GM23338 (cell line): ENCODE data around the gene PUS7.
"Not testable (repeated sequence)": the region's sequence is repeated elsewhere in the genome, so short reads cannot be mapped to it uniquely, and the experiment has no call there.

Experiments used
- CREB1 ChIP-seq: fragments of 250-450 bp; sonication (Bioruptor Pico); IDR thresholded peaks from 2 replicates; pipeline ENCODE4 v1.5.0; 2020; ENCODE audit warnings: low read depth, mild to moderate bottlenecking, moderate library complexity
- CTCF ChIP-seq, 2 experiments: fragments of 200-600 bp in 1 of 2; sonication (generic) in 1 of 2; conservative IDR thresholded peaks; 2 replicates each; pipeline versions ENCODE4 v1.5.1 to v1.6.1; 2016 to 2017; ENCODE audit warnings: antibody characterized with exemption in 2 of 2, low read depth in 2 of 2, mild to moderate bottlenecking in 2 of 2, moderate library complexity in 1 of 2
- ETS1 ChIP-seq: IDR thresholded peaks from 2 replicates; pipeline ENCODE4 v1.6.1; 2016; ENCODE audit warnings: antibody characterized with exemption
- EZH2 ChIP-seq: fragments of 200-600 bp; sonication (generic); IDR thresholded peaks from one replicate; pipeline ENCODE4 v1.8.0; 2017; ENCODE audit warnings: antibody characterized with exemption, mild to moderate bottlenecking, low read depth; ENCODE audit not compliant: unreplicated experiment
- POLR2AphosphoS5 ChIP-seq: IDR thresholded peaks from 2 replicates; pipeline ENCODE4 v1.6.1; 2016; ENCODE audit warnings: antibody characterized with exemption, low read depth
- STAT1 ChIP-seq: IDR thresholded peaks from one replicate; pipeline ENCODE4 v1.6.1; 2016; ENCODE audit warnings: antibody characterized with exemption; ENCODE audit not compliant: unreplicated experiment
- ZNF331 ChIP-seq: fragments of 250-450 bp; sonication (Bioruptor Pico); IDR thresholded peaks from 2 replicates; pipeline ENCODE4 v1.5.0; 2020; ENCODE audit warnings: low read depth, mild to moderate bottlenecking, moderate library complexity
- TF ChIP-seq, protein P1 (sequence below): IDR thresholded peaks from one replicate; pipeline ENCODE4 v1.6.1; 2018; ENCODE audit warnings: antibody characterized with exemption; ENCODE audit not compliant: unreplicated experiment

- not testable (repeated sequence) for TF ChIP-seq POLR2AphosphoS5; CTCF (conservative IDR thresholded peaks at IDR 0.05; ENCODE audit: low read depth in 2 of 2); CREB1 (CRISPR knock-in tag); EZH2; STAT1; ZNF331 (CRISPR knock-in tag); ETS1
- TF ChIP-seq, protein P1, sequence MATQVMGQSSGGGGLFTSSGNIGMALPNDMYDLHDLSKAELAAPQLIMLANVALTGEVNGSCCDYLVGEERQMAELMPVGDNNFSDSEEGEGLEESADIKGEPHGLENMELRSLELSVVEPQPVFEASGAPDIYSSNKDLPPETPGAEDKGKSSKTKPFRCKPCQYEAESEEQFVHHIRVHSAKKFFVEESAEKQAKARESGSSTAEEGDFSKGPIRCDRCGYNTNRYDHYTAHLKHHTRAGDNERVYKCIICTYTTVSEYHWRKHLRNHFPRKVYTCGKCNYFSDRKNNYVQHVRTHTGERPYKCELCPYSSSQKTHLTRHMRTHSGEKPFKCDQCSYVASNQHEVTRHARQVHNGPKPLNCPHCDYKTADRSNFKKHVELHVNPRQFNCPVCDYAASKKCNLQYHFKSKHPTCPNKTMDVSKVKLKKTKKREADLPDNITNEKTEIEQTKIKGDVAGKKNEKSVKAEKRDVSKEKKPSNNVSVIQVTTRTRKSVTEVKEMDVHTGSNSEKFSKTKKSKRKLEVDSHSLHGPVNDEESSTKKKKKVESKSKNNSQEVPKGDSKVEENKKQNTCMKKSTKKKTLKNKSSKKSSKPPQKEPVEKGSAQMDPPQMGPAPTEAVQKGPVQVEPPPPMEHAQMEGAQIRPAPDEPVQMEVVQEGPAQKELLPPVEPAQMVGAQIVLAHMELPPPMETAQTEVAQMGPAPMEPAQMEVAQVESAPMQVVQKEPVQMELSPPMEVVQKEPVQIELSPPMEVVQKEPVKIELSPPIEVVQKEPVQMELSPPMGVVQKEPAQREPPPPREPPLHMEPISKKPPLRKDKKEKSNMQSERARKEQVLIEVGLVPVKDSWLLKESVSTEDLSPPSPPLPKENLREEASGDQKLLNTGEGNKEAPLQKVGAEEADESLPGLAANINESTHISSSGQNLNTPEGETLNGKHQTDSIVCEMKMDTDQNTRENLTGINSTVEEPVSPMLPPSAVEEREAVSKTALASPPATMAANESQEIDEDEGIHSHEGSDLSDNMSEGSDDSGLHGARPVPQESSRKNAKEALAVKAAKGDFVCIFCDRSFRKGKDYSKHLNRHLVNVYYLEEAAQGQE: not testable (repeated sequence)
These were observed 2.4 kb upstream of the PUS7 start for GRCh38 chr7:105524423-105524822.
